Endothelial cell of umbilical vein (primary cell): ENCODE results near the gene CXCL13. TPM values are rescaled to one million over a fixed set of nuclear protein-coding genes. Genes with fewer than 3 reads are reported as not detected.
"Not testable (repeated sequence)": the region's sequence is repeated elsewhere in the genome, so short reads cannot be mapped to it uniquely, and the experiment has no call there.

Experiments
- BruUV-seq: library from RNA; stranded (reverse); fragments of 400-500 nt; replicated peaks from 2 replicates; lab custom pipeline; 2021; lab: Mats Ljungman, UMichigan
- CTCF ChIA-PET: fragments of 300-600, 350-600 bp; sonication (Branson Sonifier 250); formaldehyde crosslinking; loops from one replicate; lab custom pipeline; 2021; ENCODE audit warnings: antibody characterized with exemption, inconsistent platforms; lab: Charles Lee
- POLR2A ChIA-PET: fragments of 300-600, 350-600 bp; sonication (Branson Sonifier 250); formaldehyde crosslinking; loops from one replicate; lab custom pipeline; 2021; ENCODE audit warnings: antibody characterized with exemption, inconsistent platforms; lab: Charles Lee
- DNase-seq: peaks from one replicate; pipeline ENCODE4 v3.0.0-alpha.2; 2011; ENCODE audit warnings: low read depth, low spot score
- FAIRE-seq: peaks from 2 replicates; lab custom pipeline; 2011; peaks lifted over from hg19 to GRCh38; lab: Jason Lieb, UNC
- H2AFZ ChIP-seq: 2 replicates; pipeline ENCODE4 v1.6.0; 2012; ENCODE audit warnings: low read depth, low read length, control low read depth, inconsistent platforms
- H3K27ac ChIP-seq: 2 replicates; pipeline ENCODE4 v1.5.1; 2011; ENCODE audit warnings: low read depth, mild to moderate bottlenecking, control low read depth, low read length, moderate library complexity; ENCODE audit not compliant: insufficient read depth
- H3K27me3 ChIP-seq, 2 experiments: 2 replicates each; pipeline versions ENCODE4 v1.6.0 to v1.6.1; 2011; ENCODE audit warnings: low read length in 2 of 2, mixed read lengths in 1 of 2; ENCODE audit not compliant: control insufficient read depth in 2 of 2, insufficient read depth in 2 of 2
- H3K36me3 ChIP-seq, 2 experiments: 2 replicates in 1 of 2; 3 replicates in 1 of 2; pipeline ENCODE4 v1.5.1; 2011; ENCODE audit warnings: low read length in 2 of 2, mild to moderate bottlenecking in 1 of 2, moderate library complexity in 1 of 2; ENCODE audit not compliant: control insufficient read depth in 2 of 2, insufficient read depth in 2 of 2; ENCODE audit errors: extremely low read depth in 1 of 2
- H3K4me1 ChIP-seq: 3 replicates; pipeline ENCODE4 v1.5.1; 2011; ENCODE audit warnings: mild to moderate bottlenecking, low read length; ENCODE audit not compliant: control insufficient read depth, insufficient read depth; ENCODE audit errors: extremely low read depth
- H3K4me2 ChIP-seq: 2 replicates; pipeline ENCODE4 v1.6.1; 2011; ENCODE audit warnings: low read length, control low read depth, mixed read lengths; ENCODE audit not compliant: insufficient read depth
- H3K4me3 ChIP-seq, 3 experiments: fragments of 200-600 bp in 1 of 3; sonication (generic), shearing (Covaris generic) in 1 of 3; replicated peaks in 1 of 3; 2 replicates each; pipeline ENCODE4 v1.5.1; 2011 to 2016; ENCODE audit warnings: control low read depth in 3 of 3, low read length in 3 of 3, mild to moderate bottlenecking in 2 of 3, inconsistent platforms in 1 of 3, low read depth in 1 of 3, moderate library complexity in 1 of 3; ENCODE audit not compliant: insufficient read depth in 1 of 3
- H3K79me2 ChIP-seq: 2 replicates; pipeline ENCODE4 v1.6.0; 2012; ENCODE audit warnings: low read length, inconsistent platforms; ENCODE audit not compliant: control insufficient read depth, insufficient read depth
- H3K9ac ChIP-seq: replicated peaks from 2 replicates; pipeline ENCODE3; 2011; ENCODE audit warnings: low read length, control low read depth; ENCODE audit not compliant: insufficient read depth; ENCODE audit errors: extremely low read depth
- H3K9me1 ChIP-seq: replicated peaks from 3 replicates; pipeline ENCODE4 v1.6.0; 2011; ENCODE audit warnings: mild to moderate bottlenecking, low read length; ENCODE audit not compliant: control insufficient read depth, insufficient read depth; ENCODE audit errors: extremely low read depth
- H3K9me3 ChIP-seq: replicated peaks from 2 replicates; pipeline ENCODE4 v1.5.1; 2012; ENCODE audit warnings: low read length, inconsistent platforms; ENCODE audit not compliant: control insufficient read depth, insufficient read depth
- H4K20me1 ChIP-seq: replicated peaks from 2 replicates; pipeline ENCODE3; 2011; ENCODE audit warnings: mild to moderate bottlenecking, low read length; ENCODE audit not compliant: control insufficient read depth, insufficient read depth; ENCODE audit errors: extremely low read depth
- EZH2 ChIP-seq: IDR thresholded peaks from 2 replicates; pipeline ENCODE4 v1.6.1; 2012; ENCODE audit warnings: borderline replicate concordance, low read depth, mild to moderate bottlenecking, moderate library complexity, low read length, inconsistent platforms; ENCODE audit not compliant: severe bottlenecking
- GATA2 ChIP-seq: IDR thresholded peaks from 2 replicates; pipeline ENCODE4 v1.7.0; 2011; ENCODE audit warnings: low read depth, mild to moderate bottlenecking, moderate library complexity, mixed read lengths, low read length; ENCODE audit not compliant: insufficient read length, insufficient read depth
- dilution Hi-C: fragments of 300-500 bp; cut with MboI; formaldehyde crosslinking; loops from one replicate; pipeline ENCODE4 v1.15.0; 2019; ENCODE audit warnings: low sequenced_read_pairs; ENCODE audit not compliant: extremely low pct_ligation_motif_present
- intact Hi-C: fragments of 100-400 bp; cut with micrococcal nuclease; formaldehyde crosslinking; loops from one replicate; pipeline ENCODE4 v1.10.0; 2022
- polyA plus RNA-seq, 4 experiments: library from polyadenylated mRNA; depleted of rRNA in 3 of 4; stranded (reverse) in 3 of 4; unstranded in 1 of 4; fragments of >200 nt; gene quantifications; 2 replicates each; pipeline versions ENCODE4 v1.2.1 to v1.2.3, GENCODE V29; 2011 to 2012; ENCODE audit warnings: missing spikeins in 1 of 4
- total RNA-seq: library from RNA; stranded (reverse); gene quantifications from 2 replicates; pipeline ENCODE4 v1.2.3, GENCODE V29; 2021

CXCL13 gene
- total and polyA plus RNA-seq, 2 donors (not counting 3 experiments of a cell fraction or from before 2014, with no cell fraction given), result not detected

DNA sequence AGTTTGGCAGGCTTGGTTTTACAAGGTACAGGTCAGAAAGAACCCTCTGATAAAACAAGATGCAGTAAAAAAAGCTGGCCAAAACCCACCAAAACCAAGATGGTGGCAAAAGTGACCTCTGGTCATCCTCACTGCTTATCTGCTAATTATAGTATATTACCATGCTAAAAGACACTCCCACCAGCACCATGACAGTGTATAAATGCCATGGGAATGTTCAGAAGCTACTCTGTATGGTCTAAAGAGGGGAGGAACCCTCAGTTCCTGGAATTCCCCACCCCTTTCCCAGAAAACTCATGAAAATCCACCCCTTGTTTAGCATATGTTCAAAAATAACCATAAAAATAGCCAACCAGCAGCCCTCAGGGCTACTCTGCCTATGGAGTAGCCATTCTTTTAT lies 38.1 kb upstream of the CXCL13 start:
- Histone ChIP-seq H3K4me2 (no peak overlapping the region), H3K79me2 (no peaks in the 10 kb centered on the region), H3K27ac (no peak overlapping the region), H3K9me3 (no peaks in the 10 kb centered on the region), H4K20me1 (no peaks in the 10 kb centered on the region), H3K4me1 (no peaks in the 10 kb centered on the region), H2AFZ (no peak overlapping the region), H3K9ac (no peak overlapping the region), H3K9me1 (no peaks in the 10 kb centered on the region), H3K27me3 (no peaks in the 10 kb centered on the region), H3K4me3 (no peak overlapping the region), H3K36me3 (no peaks in the 10 kb centered on the region)
- FAIRE-seq (no peak), DNase-seq (no peak)
- no peak for TF ChIP-seq GATA2
- no peak for TF ChIP-seq EZH2
- intact Hi-C loops, result no loop called here
- no TSS peak for BruUV-seq
- ChIA-PET POLR2A (no interaction called here), CTCF (no interaction called here)
- dilution Hi-C loops, result no loop called here

DNA sequence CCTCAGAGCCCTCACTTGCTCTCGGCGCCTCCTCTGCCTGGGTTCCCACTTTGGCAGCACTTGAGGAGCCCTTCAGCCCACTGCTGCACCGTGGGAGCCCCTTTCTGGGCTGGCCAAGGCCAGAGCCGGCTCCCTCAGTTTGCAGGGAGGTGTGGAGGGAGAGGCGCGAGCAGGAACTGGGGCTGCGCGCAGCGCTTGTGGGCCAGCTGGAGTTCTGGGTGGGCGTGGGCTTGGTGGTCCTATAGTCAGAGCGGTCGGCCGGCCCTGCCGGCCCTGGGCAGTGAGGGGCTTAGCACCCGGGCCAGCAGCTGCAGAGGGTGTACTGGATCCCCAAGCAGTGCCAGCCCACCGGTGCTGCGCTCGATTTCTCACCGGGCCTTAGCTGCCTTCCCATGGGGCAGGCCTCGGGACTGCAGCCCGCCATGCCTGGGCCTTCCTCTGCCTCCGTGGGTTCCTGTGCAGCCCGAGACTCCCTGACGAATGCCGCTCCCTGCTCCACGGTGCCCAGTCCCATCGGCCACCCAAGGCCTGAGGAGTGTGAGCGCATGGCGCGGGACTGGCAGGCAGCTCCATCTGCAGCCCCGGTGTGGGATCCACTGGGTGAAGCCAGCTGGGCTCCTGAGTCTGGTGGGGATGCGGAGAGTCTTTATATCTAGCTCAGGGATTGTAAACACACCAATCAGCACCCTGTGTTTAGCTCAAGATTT lies 35.0 kb upstream of the CXCL13 start:
- H3K27me3 ChIP-seq, H3K9me3 ChIP-seq, H2AFZ ChIP-seq, dilution Hi-C loops, H3K4me3 ChIP-seq, POLR2A ChIA-PET, H3K9ac ChIP-seq, H3K9me1 ChIP-seq, intact Hi-C loops, H3K4me2 ChIP-seq, CTCF ChIA-PET, H3K36me3 ChIP-seq, H4K20me1 ChIP-seq, DNase-seq, BruUV-seq, H3K27ac ChIP-seq, H3K4me1 ChIP-seq, FAIRE-seq, H3K79me2 ChIP-seq: not testable (repeated sequence)
